Left lung (tissue), 10 donors: ENCODE data around the gene DSCAM. TPM values are rescaled to one million over a fixed set of nuclear protein-coding genes. Genes with fewer than 3 reads are reported as not detected.

Experiments
- ATAC-seq: fragments of 200-7000 bp; cut with Tn5 transposase; one replicate; pipeline ENCODE4 v1.9.1; 2020; ENCODE audit warnings: moderate library complexity
- DNase-seq, 4 donors: peaks; one replicate each; pipeline ENCODE4 v3.0.0-alpha.2; 2013 to 2020
- H3K27ac ChIP-seq, 2 donors: fragments of 200-600 bp; sonication (generic) in 1 of 2; one replicate each; pipeline versions ENCODE4 v1.5.0 to v1.8.0; 2020 to 2021
- H3K27me3 ChIP-seq, 2 donors: fragments of 200-600 bp; sonication (generic) in 1 of 2; one replicate each; pipeline versions ENCODE4 v1.5.0 to v1.8.0; 2020 to 2021
- H3K36me3 ChIP-seq, 2 donors: fragments of 200-600 bp; sonication (generic) in 1 of 2; one replicate each; pipeline versions ENCODE4 v1.5.0 to v1.8.0; 2020 to 2021
- H3K4me1 ChIP-seq, 2 donors: fragments of 200-600 bp; one replicate each; pipeline ENCODE4 v1.8.0; 2021
- H3K4me3 ChIP-seq, 2 donors: fragments of 200-600 bp; sonication (generic) in 1 of 2; one replicate each; pipeline versions ENCODE4 v1.5.0 to v1.8.0; 2020 to 2021; ENCODE audit warnings: mild to moderate bottlenecking in 1 of 2
- H3K9me3 ChIP-seq, 2 donors: fragments of 200-600 bp; sonication (generic) in 1 of 2; one replicate each; pipeline versions ENCODE4 v1.5.0 to v1.8.0; 2020 to 2021
- intact Hi-C, 2 donors: fragments of 100-400 bp; cut with DNase I; formaldehyde crosslinking; loops; one replicate each; pipeline versions ENCODE4 v1.11.2 to v1.14.2; 2022
- polyA plus RNA-seq, 6 donors: library from polyadenylated mRNA; unstranded; fragments of 120-200 nt; gene quantifications; one replicate each; pipeline ENCODE4 v1.2.1, GENCODE V29; 2013; ENCODE audit not compliant: insufficient read length in 6 of 6
- total RNA-seq, 2 donors: library from RNA; stranded (reverse); fragmentation: NEBNext Ultra II Directional; extraction: Animal tissue kit (Norgen Biotek cat#: 25700); gene quantifications; one replicate each; pipeline ENCODE4 v1.2.1, GENCODE V29; 2021
- TF ChIP-seq, protein P1 (sequence below), 2 donors: fragments of 200-600 bp; sonication (generic) in 1 of 2; IDR thresholded peaks; one replicate each; pipeline versions ENCODE4 v1.5.0 to v1.8.0; 2021; ENCODE audit warnings: antibody characterized with exemption in 2 of 2
- donor health status: DM: no; HTN: yes; CAD: no.
- donor health status: DM: no; HTN: no; CAD: no.

DSCAM gene
- total and polyA plus RNA-seq, 8 donors = 0.03 to 0.24 (median 0.07) TPM; not detected in 1

DNA sequence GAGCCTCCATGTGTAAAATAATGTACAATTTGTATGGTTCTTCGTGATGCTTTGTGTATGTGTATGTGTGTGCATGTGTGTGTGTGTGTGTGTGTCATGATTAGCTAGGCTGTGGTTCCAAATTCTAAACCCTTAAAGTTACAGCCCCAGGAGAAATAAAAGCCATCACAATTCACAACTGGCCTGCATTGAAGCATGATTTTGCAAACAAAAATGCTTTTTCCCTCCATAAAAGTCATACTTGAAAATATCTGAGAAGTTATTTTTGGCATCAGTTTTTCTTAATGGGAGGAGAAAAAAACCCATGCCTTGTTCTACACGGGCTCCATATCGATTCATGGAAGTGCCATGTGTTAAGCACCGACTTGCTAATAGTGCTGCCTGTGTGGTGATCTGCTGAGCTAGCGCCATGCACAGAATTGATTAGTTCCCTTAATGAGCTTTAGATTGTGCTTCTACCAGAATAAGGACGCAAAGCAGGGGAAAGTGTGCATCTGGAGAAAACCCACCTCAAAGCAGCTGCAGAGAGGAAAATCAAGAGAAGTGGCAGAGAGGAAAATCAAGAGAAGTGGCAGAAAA lies 207.3 kb downstream of the DSCAM start:
- TF ChIP-seq, protein P1, sequence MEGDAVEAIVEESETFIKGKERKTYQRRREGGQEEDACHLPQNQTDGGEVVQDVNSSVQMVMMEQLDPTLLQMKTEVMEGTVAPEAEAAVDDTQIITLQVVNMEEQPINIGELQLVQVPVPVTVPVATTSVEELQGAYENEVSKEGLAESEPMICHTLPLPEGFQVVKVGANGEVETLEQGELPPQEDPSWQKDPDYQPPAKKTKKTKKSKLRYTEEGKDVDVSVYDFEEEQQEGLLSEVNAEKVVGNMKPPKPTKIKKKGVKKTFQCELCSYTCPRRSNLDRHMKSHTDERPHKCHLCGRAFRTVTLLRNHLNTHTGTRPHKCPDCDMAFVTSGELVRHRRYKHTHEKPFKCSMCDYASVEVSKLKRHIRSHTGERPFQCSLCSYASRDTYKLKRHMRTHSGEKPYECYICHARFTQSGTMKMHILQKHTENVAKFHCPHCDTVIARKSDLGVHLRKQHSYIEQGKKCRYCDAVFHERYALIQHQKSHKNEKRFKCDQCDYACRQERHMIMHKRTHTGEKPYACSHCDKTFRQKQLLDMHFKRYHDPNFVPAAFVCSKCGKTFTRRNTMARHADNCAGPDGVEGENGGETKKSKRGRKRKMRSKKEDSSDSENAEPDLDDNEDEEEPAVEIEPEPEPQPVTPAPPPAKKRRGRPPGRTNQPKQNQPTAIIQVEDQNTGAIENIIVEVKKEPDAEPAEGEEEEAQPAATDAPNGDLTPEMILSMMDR (IDR thresholded peaks at IDR 0.05) = no peak
- Histone ChIP-seq H3K4me1 (no peaks in the 10 kb centered on the region), H3K4me3 (no peak overlapping the region), H3K9me3 (peaks cover 0 to 10% of the 10 kb centered on the region in 2 donors), H3K36me3 (no peaks in the 10 kb centered on the region), H3K27ac (no peak overlapping the region), H3K27me3 (no peaks in the 10 kb centered on the region)
- ATAC-seq (no peak), DNase-seq (no peak)
- intact Hi-C loops = no loop called here

DNA sequence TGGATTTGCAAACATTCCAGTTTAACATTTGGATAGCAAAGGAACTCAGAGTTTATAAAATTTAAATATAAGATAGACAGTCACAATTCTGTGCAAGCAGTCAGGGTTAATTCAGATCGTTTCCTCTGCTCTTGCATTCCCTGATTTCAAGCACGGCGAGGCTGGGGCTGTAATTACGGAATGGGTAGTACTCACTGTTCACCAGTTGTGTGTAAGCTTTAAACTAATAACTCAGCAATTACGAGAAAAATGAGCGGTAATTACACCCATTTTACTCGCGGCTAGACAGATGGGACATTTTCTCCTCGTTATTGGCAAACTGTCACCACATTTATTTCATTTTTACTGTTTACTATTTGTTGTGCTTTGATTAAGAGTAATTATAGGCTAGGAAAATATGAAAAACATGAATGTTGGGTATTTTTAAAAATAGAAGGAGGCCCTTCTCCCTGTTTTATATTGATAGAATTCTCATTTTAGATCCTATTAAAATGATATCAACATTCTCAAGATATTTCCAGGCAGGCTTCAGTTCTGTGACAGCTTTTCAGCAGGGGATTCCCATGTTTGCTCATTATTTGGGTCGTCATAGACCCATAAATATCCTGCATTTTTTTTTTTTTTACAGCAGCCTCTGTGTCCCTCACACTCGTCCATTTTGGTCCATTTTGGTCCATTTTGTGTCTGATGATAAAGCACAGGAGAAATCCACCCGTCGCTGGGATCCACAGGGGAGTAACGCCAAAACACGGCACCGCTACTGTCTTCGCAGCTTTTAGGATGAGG lies 208.3 kb downstream of the DSCAM start:
- DNase-seq (peak in 1 of 4 donors; percentile 24), ATAC-seq (no peak)
- H3K27me3 ChIP-seq = no peaks in the 10 kb centered on the region
- H3K36me3 ChIP-seq = no peaks in the 10 kb centered on the region
- no peak overlapping the region for H3K27ac ChIP-seq
- intact Hi-C loops = no loop called here
- peaks cover 0 to under 1% of the 10 kb centered on the region in 2 donors for H3K9me3 ChIP-seq
- no peak overlapping the region for H3K4me3 ChIP-seq
- TF ChIP-seq, protein P1 (IDR thresholded peaks at IDR 0.05) = no peak
- no peaks in the 10 kb centered on the region for H3K4me1 ChIP-seq

DNA sequence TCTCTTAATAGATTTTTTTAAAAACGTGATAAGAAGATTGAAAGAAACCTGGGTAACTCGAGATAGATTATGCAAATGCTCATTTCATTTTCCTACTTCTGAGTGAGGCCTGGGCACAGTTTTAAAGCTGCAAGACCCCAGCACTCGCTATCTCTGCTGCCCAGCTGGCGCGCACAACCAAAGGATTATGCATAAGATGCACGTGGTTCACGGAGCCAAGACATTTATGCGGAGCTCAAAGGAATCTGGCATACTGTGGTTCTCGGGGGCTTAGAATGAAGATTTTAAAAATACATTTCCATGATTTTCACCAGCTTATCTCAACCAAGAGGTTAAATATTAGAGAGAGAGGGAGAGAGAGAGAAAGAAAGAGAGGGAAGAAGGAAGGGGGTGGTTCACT lies 210.9 kb downstream of the DSCAM start:
- Histone ChIP-seq H3K9me3 (no peaks in the 10 kb centered on the region), H3K36me3 (no peaks in the 10 kb centered on the region), H3K4me3 (no peak overlapping the region), H3K27ac (no peak overlapping the region), H3K4me1 (no peaks in the 10 kb centered on the region), H3K27me3 (no peaks in the 10 kb centered on the region)
- no peak for ATAC-seq
- TF ChIP-seq, protein P1 (IDR thresholded peaks at IDR 0.05) = no peak
- intact Hi-C loops = no loop called here
- DNase-seq = no peak

DNA sequence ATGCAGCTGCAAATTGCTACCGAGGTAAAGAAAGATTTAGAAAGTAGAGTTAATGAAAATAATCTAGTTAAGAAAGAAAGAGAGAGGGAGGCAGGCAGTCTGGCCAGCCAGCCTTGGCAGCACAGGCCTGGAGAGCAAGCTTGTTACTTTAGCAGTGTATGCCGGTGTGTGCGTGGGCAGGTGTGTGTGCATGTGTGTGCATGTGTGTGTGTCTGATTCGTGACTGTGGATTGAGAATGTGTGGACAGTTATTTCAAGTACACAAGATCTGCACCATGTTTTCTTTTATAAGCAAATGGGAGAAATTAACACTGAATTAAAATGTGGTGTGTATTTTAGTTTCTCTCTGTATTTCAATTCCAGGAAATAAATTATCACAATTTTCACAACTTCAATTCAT lies 211.6 kb downstream of the DSCAM start:
- DNase-seq = no peak
- H3K4me3 ChIP-seq = no peak overlapping the region
- TF ChIP-seq, protein P1 (IDR thresholded peaks at IDR 0.05) = no peak
- no peaks in the 10 kb centered on the region for H3K4me1 ChIP-seq
- no peaks in the 10 kb centered on the region for H3K36me3 ChIP-seq
- no peak overlapping the region for H3K27ac ChIP-seq
- no peak for ATAC-seq
- H3K9me3 ChIP-seq = no peaks in the 10 kb centered on the region
- intact Hi-C loops = no loop called here
- H3K27me3 ChIP-seq = no peaks in the 10 kb centered on the region

DNA sequence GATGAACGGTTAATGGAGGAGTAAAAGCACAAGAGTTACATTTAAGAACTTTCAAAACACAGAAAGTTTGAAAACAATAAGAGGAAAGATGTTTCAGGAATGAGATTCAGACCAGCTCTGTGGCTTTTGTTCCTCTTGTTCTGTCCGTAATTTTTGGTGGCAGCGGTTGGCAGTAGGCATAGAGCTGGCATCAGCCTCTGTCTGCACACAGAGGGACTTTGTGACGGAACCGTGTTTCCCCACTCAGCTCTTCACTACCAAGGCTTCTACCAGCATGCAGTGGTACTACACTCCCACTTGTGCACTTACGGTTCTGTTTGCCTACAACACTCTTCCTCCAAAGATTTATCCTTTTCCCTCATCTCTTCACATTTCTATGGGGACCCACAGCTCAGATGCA lies 212.8 kb downstream of the DSCAM start:
- DNase-seq (no peak), ATAC-seq (no peak)
- H3K4me3 ChIP-seq = no peak overlapping the region
- no peaks in the 10 kb centered on the region for H3K27me3 ChIP-seq
- intact Hi-C loops = no loop called here
- TF ChIP-seq, protein P1 (IDR thresholded peaks at IDR 0.05) = no peak
- no peaks in the 10 kb centered on the region for H3K9me3 ChIP-seq
- no peaks in the 10 kb centered on the region for H3K4me1 ChIP-seq
- H3K36me3 ChIP-seq = no peaks in the 10 kb centered on the region
- no peak overlapping the region for H3K27ac ChIP-seq
